ENCODE data around the gene PTPRR.

GRCh38 chr12:70641691-70642090 is 278.8 kb downstream of the PTPRR start:
- TF ChIP-seq SP1 (IDR thresholded peaks at IDR 0.05) (no peak), FOXM1 (IDR thresholded peaks at IDR 0.05; ENCODE audit: borderline replicate concordance) (no peak), SUZ12 (IDR thresholded peaks at IDR 0.05) (no peak), FOXK2 (IDR thresholded peaks at IDR 0.05) (no peak), L3MBTL2 (conservative IDR thresholded peaks at IDR 0.05) (no peak), CTBP1 (IDR thresholded peaks at IDR 0.05; ENCODE audit: borderline replicate concordance) (no peak), HDGF (IDR thresholded peaks at IDR 0.05; ENCODE audit: borderline replicate concordance) (no peak), ZNF384 (IDR thresholded peaks at IDR 0.05) (no peak), LEF1 (IDR thresholded peaks at IDR 0.05; ENCODE audit: borderline replicate concordance) (no peak), BHLHE40 (IDR thresholded peaks at IDR 0.05; ENCODE audit: borderline replicate concordance) (no peak), PKNOX1 (IDR thresholded peaks at IDR 0.05) (no peak)

Data from HEK293T (cell line).